ENCODE data around the gene SLC30A2.

SLC30A2 gene

GRCh38 chr1:25990251-25990650, 55.7 kb downstream of the SLC30A2 start:
- ChIA-PET POLR2A (no interaction called here), CTCF (interaction anchor here (1.0 kb wide), 1 partner anchor 24 kb away, joined by 3 read pairs; no protein-coding TSS in a partner anchor)
- Histone ChIP-seq H3K36me3 (ENCODE audit: control insufficient read depth in 2 of 2, insufficient read depth in 1 of 2, low read length in 2 of 2) (peaks cover 0 to 24% of the 10 kb centered on the region in 2 experiments; a peak in 2 of 3 replicates), H3K4me3 (ENCODE audit: low read depth, low read length) (no peak overlapping the region), H3K4me1 (ENCODE audit: control insufficient read depth, insufficient read depth, low read length) (no peaks in the 10 kb centered on the region), H3K9me3 (ENCODE audit: control insufficient read depth, insufficient read depth, low read depth, low read length) (no peaks in the 10 kb centered on the region), H3K27ac (ENCODE audit: extremely low read depth, low read depth, low read length) (no peak overlapping the region)
- TF ChIP-seq ZNF707 (tag by site-specific recombination; IDR thresholded peaks at IDR 0.05), result no peak
- TF ChIP-seq KLF9 (tag by site-specific recombination; IDR thresholded peaks at IDR 0.05; ENCODE audit: low read depth), result no peak
- no peak for TF ChIP-seq ZNF132 (tag by site-specific recombination; IDR thresholded peaks at IDR 0.05; ENCODE audit: borderline replicate concordance)
- TF ChIP-seq PBX3 (CRISPR knock-in tag; IDR thresholded peaks at IDR 0.05), result no peak
- no peak for TF ChIP-seq ZNF501 (tag by site-specific recombination; IDR thresholded peaks at IDR 0.05)
- no peak for TF ChIP-seq INSM2 (tag by site-specific recombination; IDR thresholded peaks at IDR 0.05)
- TF ChIP-seq ZNF24 (tag by site-specific recombination; IDR thresholded peaks at IDR 0.05), result no peak
- no peak for TF ChIP-seq ZNF391 (tag by site-specific recombination; IDR thresholded peaks at IDR 0.05; ENCODE audit: borderline replicate concordance, low read depth)
- TF ChIP-seq ZNF623 (tag by site-specific recombination; IDR thresholded peaks at IDR 0.05), result no peak
- no peak for TF ChIP-seq YY2 (tag by site-specific recombination; IDR thresholded peaks at IDR 0.05)
- no peak for TF ChIP-seq ZNF792 (tag by site-specific recombination; IDR thresholded peaks at IDR 0.05)
- TF ChIP-seq ATF2 (tag by site-specific recombination; IDR thresholded peaks at IDR 0.05; ENCODE audit: low read depth), result no peak
- TF ChIP-seq KLF16 (tag by site-specific recombination; IDR thresholded peaks at IDR 0.05), result no peak

GRCh38 chr1:25989440-25990234, 56.3 kb downstream of the SLC30A2 start:
- peaks cover 0 to 27% of the 10 kb centered on the region in 2 experiments; a peak in 2 of 3 replicates for H3K36me3 ChIP-seq (ENCODE audit: control insufficient read depth in 2 of 2, insufficient read depth in 1 of 2, low read length in 2 of 2)
- no peaks in the 10 kb centered on the region for H3K9me3 ChIP-seq (ENCODE audit: control insufficient read depth, insufficient read depth, low read depth, low read length)
- H3K27ac ChIP-seq (ENCODE audit: extremely low read depth, low read depth, low read length), result no peak overlapping the region
- H3K4me1 ChIP-seq (ENCODE audit: control insufficient read depth, insufficient read depth, low read length), result no peaks in the 10 kb centered on the region
- TF ChIP-seq ZIC2 (tag by site-specific recombination; IDR thresholded peaks at IDR 0.05) (peak; percentile 18; the same call in 1 of the 2 replicates), ZNF555 (tag by site-specific recombination; conservative IDR thresholded peaks at IDR 0.05) (no peak)
- ChIA-PET CTCF (interaction anchor here (1.0 to 3.7 kb wide), 2 partner anchors 8 to 23 kb away, joined by 3 to 12 read pairs; partner anchors contain the start of gene PAFAH2), POLR2A (interaction anchor here (2.6 kb wide), 1 partner anchor 8 kb away, joined by 8 read pairs; the partner anchor contains the start of gene PAFAH2)
- no peak overlapping the region for H3K4me3 ChIP-seq (ENCODE audit: low read depth, low read length)

GRCh38 chr1:25987951-25988350, 58.0 kb downstream of the SLC30A2 start:
- ChIA-PET CTCF (interaction anchor here (1.0 to 3.7 kb wide), 2 partner anchors 9 to 84 kb away, joined by 5 to 12 read pairs; partner anchors contain the start of gene PAFAH2), POLR2A (interaction anchor here (0.7 to 2.6 kb wide), 2 partner anchors 10 to 56 kb away, joined by 3 to 8 read pairs; partner anchors contain the start of gene PAFAH2)
- TF ChIP-seq ZNF248 (tag by site-specific recombination; IDR thresholded peaks at IDR 0.05) (no peak), ZBTB8A (tag by site-specific recombination; IDR thresholded peaks at IDR 0.05) (no peak), ZNF19 (tag by site-specific recombination; IDR thresholded peaks at IDR 0.05; ENCODE audit: low read depth) (no peak), ZNF830 (tag by site-specific recombination; IDR thresholded peaks at IDR 0.05; ENCODE audit: low read depth) (no peak), ZNF600 (tag by site-specific recombination; IDR thresholded peaks at IDR 0.05) (no peak), ZNF174 (tag by site-specific recombination; IDR thresholded peaks at IDR 0.05) (no peak), ZFP37 (tag by site-specific recombination; IDR thresholded peaks at IDR 0.05) (no peak), ZNF140 (tag by site-specific recombination; IDR thresholded peaks at IDR 0.05) (no peak), ZSCAN16 (tag by site-specific recombination; IDR thresholded peaks at IDR 0.05) (no peak), ZNF211 (tag by site-specific recombination; IDR thresholded peaks at IDR 0.05; ENCODE audit: low read depth) (no peak), ZSCAN18 (tag by site-specific recombination; IDR thresholded peaks at IDR 0.05) (no peak), ZNF423 (tag by site-specific recombination; IDR thresholded peaks at IDR 0.05) (no peak)
- H3K4me3 ChIP-seq (ENCODE audit: low read depth, low read length), result no peak overlapping the region
- H3K9me3 ChIP-seq (ENCODE audit: control insufficient read depth, insufficient read depth, low read depth, low read length), result no peaks in the 10 kb centered on the region
- H3K4me1 ChIP-seq (ENCODE audit: control insufficient read depth, insufficient read depth, low read length), result no peaks in the 10 kb centered on the region
- peaks cover 0 to 41% of the 10 kb centered on the region in 2 experiments; a peak in 2 of 3 replicates for H3K36me3 ChIP-seq (ENCODE audit: control insufficient read depth in 2 of 2, insufficient read depth in 1 of 2, low read length in 2 of 2)
- H3K27ac ChIP-seq (ENCODE audit: extremely low read depth, low read depth, low read length), result no peak overlapping the region
